SK-N-SH (cell line): Measurements from ENCODE around the gene MAP4K1. TPM values are rescaled to one million over a fixed set of nuclear protein-coding genes. Genes with fewer than 3 reads are reported as not detected.

Experiments
- CTCF ChIA-PET: fragments of 300-600, 350-600 bp; formaldehyde crosslinking; extraction: SDS; loops from one replicate; lab custom pipeline; 2021; lab: Yijun Ruan, JAX
- POLR2A ChIA-PET: fragments of 350-600 bp; sonication (Branson Sonifier 250); formaldehyde crosslinking; extraction: SDS; loops from one replicate; lab custom pipeline; 2020; ENCODE audit warnings: antibody characterized with exemption, inconsistent platforms; lab: Yijun Ruan, JAX
- DNase-seq: peaks from one replicate; pipeline ENCODE4 v3.0.0; 2012
- H2AFZ ChIP-seq: fragments of 200-600 bp; sonication (generic); 2 replicates; pipeline ENCODE4 v1.8.1; 2016; ENCODE audit warnings: antibody characterized with exemption, mild to moderate bottlenecking, low read depth
- H3F3A ChIP-seq: fragments of 200-600 bp; sonication (generic); replicated peaks from 2 replicates; pipeline ENCODE3; 2016; ENCODE audit warnings: antibody characterized with exemption, mild to moderate bottlenecking; ENCODE audit not compliant: insufficient read depth
- H3K27ac ChIP-seq, 2 experiments: fragments of 200-500 bp in 1 of 2; fragments of 200-600 bp in 1 of 2; sonication (Bioruptor generic) in 1 of 2; sonication (generic), shearing (Covaris generic) in 1 of 2; 2 replicates each; pipeline versions ENCODE4 v1.5.1 to v1.6.1; 2014 to 2016; ENCODE audit warnings: low read depth in 2 of 2, inconsistent platforms in 1 of 2, low read length in 1 of 2, mild to moderate bottlenecking in 1 of 2, mixed read lengths in 1 of 2
- H3K27me3 ChIP-seq: fragments of 200-600 bp; sonication (generic), shearing (Covaris generic); 2 replicates; pipeline ENCODE4 v1.6.1; 2016; ENCODE audit warnings: mixed run types; ENCODE audit not compliant: insufficient read depth
- H3K36me3 ChIP-seq, 2 experiments: fragments of 200-500 bp in 1 of 2; fragments of 200-600 bp in 1 of 2; sonication (Bioruptor generic) in 1 of 2; sonication (generic) in 1 of 2; replicated peaks in 1 of 2; 2 replicates each; pipeline versions ENCODE3 to v1.5.1; 2014 to 2016; ENCODE audit warnings: low read length in 1 of 2, mild to moderate bottlenecking in 1 of 2; ENCODE audit not compliant: insufficient read depth in 2 of 2, control insufficient read depth in 1 of 2
- H3K4me1 ChIP-seq, 2 experiments: fragments of 200-500 bp in 1 of 2; fragments of 200-600 bp in 1 of 2; sonication (Bioruptor generic) in 1 of 2; sonication (generic), shearing (Covaris generic) in 1 of 2; 2 replicates each; pipeline versions ENCODE4 v1.5.1 to v1.6.1; 2014 to 2016; ENCODE audit warnings: low read depth in 1 of 2, low read length in 1 of 2, mixed run types in 1 of 2; ENCODE audit not compliant: insufficient read depth in 2 of 2, control insufficient read depth in 1 of 2
- H3K4me2 ChIP-seq: fragments of 200-600 bp; sonication (generic), shearing (Covaris generic); 2 replicates; pipeline ENCODE4 v1.6.1; 2017; ENCODE audit warnings: mixed run types
- H3K4me3 ChIP-seq, 2 experiments: fragments of 200-500 bp in 1 of 2; fragments of 200-600 bp in 1 of 2; sonication (Bioruptor generic) in 1 of 2; sonication (generic), shearing (Covaris generic) in 1 of 2; 2 replicates each; pipeline versions ENCODE4 v1.5.1 to v1.8.1; 2014 to 2016; ENCODE audit warnings: low read depth in 2 of 2, inconsistent platforms in 1 of 2, low read length in 1 of 2, mild to moderate bottlenecking in 1 of 2, mixed read lengths in 1 of 2, moderate library complexity in 1 of 2
- H3K79me2 ChIP-seq: fragments of 200-600 bp; sonication (generic); 2 replicates; pipeline ENCODE4 v1.8.1; 2017; ENCODE audit warnings: mild to moderate bottlenecking; ENCODE audit not compliant: insufficient read depth
- H3K9ac ChIP-seq: fragments of 200-600 bp; sonication (generic); 2 replicates; pipeline ENCODE4 v1.6.1; 2017; ENCODE audit warnings: mixed run types
- H3K9me2 ChIP-seq: fragments of 200-600 bp; sonication (generic); 2 replicates; pipeline ENCODE4 v1.6.1; 2017; ENCODE audit warnings: mixed run types
- H3K9me3 ChIP-seq: fragments of 200-600 bp; sonication (generic); 2 replicates; pipeline ENCODE4 v1.6.1; 2017; ENCODE audit warnings: mixed run types, mild to moderate bottlenecking, moderate library complexity
- H4K20me1 ChIP-seq: fragments of 200-600 bp; sonication (generic); 2 replicates; pipeline ENCODE4 v1.6.1; 2017; ENCODE audit warnings: mild to moderate bottlenecking, mixed run types; ENCODE audit not compliant: insufficient read depth
- CTCF ChIP-seq: fragments of 200-600 bp; sonication (generic); IDR thresholded peaks from 2 replicates; pipeline ENCODE4 v1.6.1; 2017; ENCODE audit warnings: antibody characterized with exemption, mild to moderate bottlenecking, moderate library complexity
- FOSL2 ChIP-seq: IDR thresholded peaks from 2 replicates; pipeline ENCODE4 v1.4.0; 2012; ENCODE audit warnings: low read depth, mild to moderate bottlenecking, moderate library complexity, borderline replicate concordance
- FOXJ3 ChIP-seq: sonication (generic); formaldehyde crosslinking; IDR thresholded peaks from 2 replicates; pipeline ENCODE4 v1.5.1; 2020; ENCODE audit warnings: mild to moderate bottlenecking, missing genetic modification reagents
- FOXM1 ChIP-seq: IDR thresholded peaks from 2 replicates; pipeline ENCODE4 v1.4.0; 2012; ENCODE audit warnings: low read depth, mild to moderate bottlenecking
- GABPA ChIP-seq: IDR thresholded peaks from 2 replicates; pipeline ENCODE4 v1.4.0; 2012; ENCODE audit warnings: low read depth, mild to moderate bottlenecking
- MAX ChIP-seq: IDR thresholded peaks from 2 replicates; pipeline ENCODE4 v1.4.0; 2012; ENCODE audit warnings: low read depth
- MEF2A ChIP-seq: IDR thresholded peaks from 2 replicates; pipeline ENCODE4 v1.4.0; 2012; ENCODE audit warnings: low read depth, borderline replicate concordance
- MXI1 ChIP-seq: IDR thresholded peaks from 2 replicates; pipeline ENCODE4 v1.6.1; 2012; ENCODE audit warnings: mild to moderate bottlenecking, low read depth, low read length, improper control_type of control experiment
- NFIC ChIP-seq: IDR thresholded peaks from 2 replicates; pipeline ENCODE4 v1.4.0; 2012; ENCODE audit warnings: borderline replicate concordance
- POLR2AphosphoS5 ChIP-seq: IDR thresholded peaks from 2 replicates; pipeline ENCODE4 v1.6.1; 2012; ENCODE audit warnings: low read depth, low read length
- RAD21 ChIP-seq: IDR thresholded peaks from 2 replicates; pipeline ENCODE4 v1.6.1; 2012; ENCODE audit warnings: mild to moderate bottlenecking, low read length
- RFX5 ChIP-seq: IDR thresholded peaks from 2 replicates; pipeline ENCODE4 v1.6.1; 2012; ENCODE audit warnings: mild to moderate bottlenecking, improper control_type of control experiment, low read length
- SIN3A ChIP-seq: IDR thresholded peaks from 2 replicates; pipeline ENCODE4 v1.6.1; 2012; ENCODE audit warnings: low read depth, mild to moderate bottlenecking, low read length, moderate library complexity, borderline replicate concordance
- SMC3 ChIP-seq: IDR thresholded peaks from 2 replicates; pipeline ENCODE4 v1.6.1; 2012; ENCODE audit warnings: low read depth, low read length, improper control_type of control experiment
- TAF1 ChIP-seq: IDR thresholded peaks from 2 replicates; pipeline ENCODE4 v1.6.1; 2012; ENCODE audit warnings: low read depth, mild to moderate bottlenecking, low read length, moderate library complexity, borderline replicate concordance
- TEAD4 ChIP-seq: IDR thresholded peaks from 2 replicates; pipeline ENCODE4 v1.4.0; 2012; ENCODE audit warnings: mild to moderate bottlenecking, borderline replicate concordance; ENCODE audit not compliant: insufficient read depth
- USF1 ChIP-seq: IDR thresholded peaks from 2 replicates; pipeline ENCODE4 v1.4.0; 2012; ENCODE audit warnings: low read depth, borderline replicate concordance
- WGBS: methylation state at CpG from one replicate; pipeline ENCODE4 v1.1.6; 2017; ENCODE audit warnings: low lambda C conversion rate; 5-methylcytosine and 5-hydroxymethylcytosine counted together
- polyA plus RNA-seq, 3 experiments: library from polyadenylated mRNA; depleted of rRNA; stranded (reverse); fragments of >200 nt; gene quantifications; 2 replicates each; pipeline ENCODE4 v1.2.3, GENCODE V29; 2012
- TF ChIP-seq, protein P1 (sequence below): IDR thresholded peaks from 2 replicates; pipeline ENCODE4 v1.6.1; 2012; ENCODE audit warnings: mild to moderate bottlenecking, low read depth, low read length, moderate library complexity
- TF ChIP-seq, protein P2 (sequence below): fragments of 150-350 bp; IDR thresholded peaks from 2 replicates; pipeline ENCODE4 v1.6.1; 2017; ENCODE audit warnings: antibody characterized with exemption, low read length, low read depth, borderline replicate concordance
- TF ChIP-seq, protein P3 (sequence below): IDR thresholded peaks from 2 replicates; pipeline ENCODE4; 2012

MAP4K1 gene
- polyA plus RNA-seq, 1 of the 3 experiments (the other 2 are of a cell fraction): 0.31 TPM

DNA sequence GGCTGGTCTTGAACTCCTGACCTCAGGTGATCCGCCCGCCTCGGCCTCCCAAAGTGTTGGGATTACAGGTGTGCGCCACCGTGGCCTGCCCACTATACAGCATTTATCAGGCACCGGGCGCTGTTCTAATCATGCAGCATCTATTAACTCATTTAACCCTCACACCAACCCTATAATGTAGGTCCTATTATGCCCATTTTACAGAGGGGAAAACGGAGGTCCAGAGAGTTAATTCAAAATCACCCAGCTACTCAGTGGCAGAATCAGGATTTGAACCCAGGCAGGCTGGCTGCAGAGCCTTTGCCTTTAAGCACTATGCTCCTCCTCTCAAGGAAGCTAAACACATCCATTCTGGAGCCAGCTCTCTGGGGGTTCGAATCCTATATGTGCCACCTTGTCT, 54.3 kb downstream of the MAP4K1 start:
- Histone ChIP-seq H3K4me2 (no peak overlapping the region), H3K9ac (no peak overlapping the region), H3K4me3 (no peak overlapping the region), H4K20me1 (no peaks in the 10 kb centered on the region), H3K27ac (no peak overlapping the region), H3K4me1 (no peaks in the 10 kb centered on the region; a peak in 1 of 4 replicates), H3F3A (no peaks in the 10 kb centered on the region), H3K79me2 (no peaks in the 10 kb centered on the region), H2AFZ (no peak overlapping the region), H3K9me2 (no peaks in the 10 kb centered on the region), H3K9me3 (no peaks in the 10 kb centered on the region), H3K27me3 (peaks cover 12% of the 10 kb centered on the region), H3K36me3 (no peaks in the 10 kb centered on the region)
- WGBS: 83% methylated on average over 9 of the region's 9 CpGs
- TF ChIP-seq TAF1 (no peak), MXI1 (no peak), GABPA (no peak), POLR2AphosphoS5 (no peak), FOSL2 (no peak), FOXM1 (no peak), MEF2A (no peak), SIN3A (no peak), SMC3 (no peak), MAX (no peak), RAD21 (no peak), TEAD4 (no peak), CTCF (no peak), RFX5 (no peak), FOXJ3 (no peak), NFIC (no peak), USF1 (no peak)
- TF ChIP-seq, protein P1, sequence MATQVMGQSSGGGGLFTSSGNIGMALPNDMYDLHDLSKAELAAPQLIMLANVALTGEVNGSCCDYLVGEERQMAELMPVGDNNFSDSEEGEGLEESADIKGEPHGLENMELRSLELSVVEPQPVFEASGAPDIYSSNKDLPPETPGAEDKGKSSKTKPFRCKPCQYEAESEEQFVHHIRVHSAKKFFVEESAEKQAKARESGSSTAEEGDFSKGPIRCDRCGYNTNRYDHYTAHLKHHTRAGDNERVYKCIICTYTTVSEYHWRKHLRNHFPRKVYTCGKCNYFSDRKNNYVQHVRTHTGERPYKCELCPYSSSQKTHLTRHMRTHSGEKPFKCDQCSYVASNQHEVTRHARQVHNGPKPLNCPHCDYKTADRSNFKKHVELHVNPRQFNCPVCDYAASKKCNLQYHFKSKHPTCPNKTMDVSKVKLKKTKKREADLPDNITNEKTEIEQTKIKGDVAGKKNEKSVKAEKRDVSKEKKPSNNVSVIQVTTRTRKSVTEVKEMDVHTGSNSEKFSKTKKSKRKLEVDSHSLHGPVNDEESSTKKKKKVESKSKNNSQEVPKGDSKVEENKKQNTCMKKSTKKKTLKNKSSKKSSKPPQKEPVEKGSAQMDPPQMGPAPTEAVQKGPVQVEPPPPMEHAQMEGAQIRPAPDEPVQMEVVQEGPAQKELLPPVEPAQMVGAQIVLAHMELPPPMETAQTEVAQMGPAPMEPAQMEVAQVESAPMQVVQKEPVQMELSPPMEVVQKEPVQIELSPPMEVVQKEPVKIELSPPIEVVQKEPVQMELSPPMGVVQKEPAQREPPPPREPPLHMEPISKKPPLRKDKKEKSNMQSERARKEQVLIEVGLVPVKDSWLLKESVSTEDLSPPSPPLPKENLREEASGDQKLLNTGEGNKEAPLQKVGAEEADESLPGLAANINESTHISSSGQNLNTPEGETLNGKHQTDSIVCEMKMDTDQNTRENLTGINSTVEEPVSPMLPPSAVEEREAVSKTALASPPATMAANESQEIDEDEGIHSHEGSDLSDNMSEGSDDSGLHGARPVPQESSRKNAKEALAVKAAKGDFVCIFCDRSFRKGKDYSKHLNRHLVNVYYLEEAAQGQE: no peak
- TF ChIP-seq, protein P2, sequence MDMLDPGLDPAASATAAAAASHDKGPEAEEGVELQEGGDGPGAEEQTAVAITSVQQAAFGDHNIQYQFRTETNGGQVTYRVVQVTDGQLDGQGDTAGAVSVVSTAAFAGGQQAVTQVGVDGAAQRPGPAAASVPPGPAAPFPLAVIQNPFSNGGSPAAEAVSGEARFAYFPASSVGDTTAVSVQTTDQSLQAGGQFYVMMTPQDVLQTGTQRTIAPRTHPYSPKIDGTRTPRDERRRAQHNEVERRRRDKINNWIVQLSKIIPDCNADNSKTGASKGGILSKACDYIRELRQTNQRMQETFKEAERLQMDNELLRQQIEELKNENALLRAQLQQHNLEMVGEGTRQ: no peak
- TF ChIP-seq, protein P3, sequence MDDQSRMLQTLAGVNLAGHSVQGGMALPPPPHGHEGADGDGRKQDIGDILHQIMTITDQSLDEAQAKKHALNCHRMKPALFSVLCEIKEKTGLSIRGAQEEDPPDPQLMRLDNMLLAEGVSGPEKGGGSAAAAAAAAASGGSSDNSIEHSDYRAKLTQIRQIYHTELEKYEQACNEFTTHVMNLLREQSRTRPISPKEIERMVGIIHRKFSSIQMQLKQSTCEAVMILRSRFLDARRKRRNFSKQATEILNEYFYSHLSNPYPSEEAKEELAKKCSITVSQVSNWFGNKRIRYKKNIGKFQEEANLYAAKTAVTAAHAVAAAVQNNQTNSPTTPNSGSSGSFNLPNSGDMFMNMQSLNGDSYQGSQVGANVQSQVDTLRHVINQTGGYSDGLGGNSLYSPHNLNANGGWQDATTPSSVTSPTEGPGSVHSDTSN: no peak
- no peak for DNase-seq
- CTCF ChIA-PET: interaction anchor here (0.6 kb wide), 1 partner anchor 11 kb away, joined by 3 read pairs; no protein-coding TSS in a partner anchor
- POLR2A ChIA-PET: interaction anchor here (0.7 kb wide), 1 partner anchor 79 kb away, joined by 3 read pairs; no protein-coding TSS in a partner anchor
